HepG2 (cell line): ENCODE data around the gene ZNF764. TPM values are rescaled to one million over a fixed set of nuclear protein-coding genes. Genes with fewer than 3 reads are reported as not detected.

Experiments used
- MLLT10 ChIP-seq: sonication (generic); formaldehyde crosslinking; IDR thresholded peaks from 2 replicates; pipeline ENCODE4 v1.4.0; 2020; ENCODE audit warnings: missing genetic modification reagents
- NFRKB ChIP-seq: fragments of 450-650 bp; IDR thresholded peaks from 2 replicates; pipeline ENCODE4 v1.6.1; 2017
- RARA ChIP-seq: IDR thresholded peaks from 2 replicates; pipeline ENCODE4 v1.6.1; 2016; ENCODE audit warnings: missing genetic modification reagents, missing compliant biosample characterization
- SMAD9 ChIP-seq: sonication (generic); formaldehyde crosslinking; IDR thresholded peaks from 2 replicates; pipeline ENCODE4 v1.5.1; 2020; ENCODE audit warnings: mild to moderate bottlenecking, missing genetic modification reagents
- SP4 ChIP-seq: sonication (generic); formaldehyde crosslinking; IDR thresholded peaks from 2 replicates; pipeline ENCODE4 v1.8.1; 2023; ENCODE audit warnings: mild to moderate bottlenecking, missing genetic modification reagents
- STAG1 ChIP-seq: sonication (generic); formaldehyde crosslinking; IDR thresholded peaks from 2 replicates; pipeline ENCODE4 v1.4.0; 2020; ENCODE audit warnings: missing genetic modification reagents
- TCF12 ChIP-seq, 2 experiments: fragments of 450-650 bp in 1 of 2; sonication (generic) in 1 of 2; formaldehyde crosslinking in 1 of 2; IDR thresholded peaks; 2 replicates each; pipeline versions ENCODE4 v1.6.1 to v1.8.0; 2017 to 2022; ENCODE audit warnings: antibody characterized with exemption in 1 of 2, mild to moderate bottlenecking in 1 of 2, missing genetic modification reagents in 1 of 2, moderate library complexity in 1 of 2
- ZBTB1 ChIP-seq: sonication (generic); formaldehyde crosslinking; IDR thresholded peaks from 2 replicates; pipeline ENCODE4 v1.4.0; 2020; ENCODE audit warnings: missing genetic modification reagents, borderline replicate concordance
- ZNF354B ChIP-seq: sonication (generic); formaldehyde crosslinking; IDR thresholded peaks from 2 replicates; pipeline ENCODE4 v1.8.0; 2022; ENCODE audit warnings: mild to moderate bottlenecking, missing genetic modification reagents
- ZNF644 ChIP-seq: IDR thresholded peaks from 2 replicates; pipeline ENCODE4 v1.6.1; 2016; ENCODE audit warnings: low read depth
- ZNF780A ChIP-seq: sonication (generic); formaldehyde crosslinking; IDR thresholded peaks from 2 replicates; pipeline ENCODE4 v1.8.0; 2022; ENCODE audit warnings: mild to moderate bottlenecking, missing genetic modification reagents, moderate library complexity
- polyA plus RNA-seq, 8 experiments: library from polyadenylated mRNA; depleted of rRNA in 3 of 8; stranded (reverse) in 7 of 8; unstranded in 1 of 8; fragments of >200 nt; fragmentation: Illumina TruSeq in 4 of 8; extraction: Trizol in 4 of 8; gene quantifications; 2 replicates each; pipeline versions ENCODE4 v1.2.1 to v1.2.3, GENCODE V29; 2011 to 2016; ENCODE audit warnings: low read depth in 4 of 8, missing spikeins in 1 of 8, mixed read lengths in 1 of 8; ENCODE audit not compliant: insufficient read depth in 1 of 8
- total RNA-seq, 5 experiments: library from RNA; depleted of rRNA; stranded (reverse); fragments of >200 nt; fragmentation: Illumina TruSeq; extraction: Trizol; gene quantifications; 2 replicates each; pipeline ENCODE4 v1.2.3, GENCODE V29; 2016; ENCODE audit warnings: low read depth in 1 of 5
- TF ChIP-seq, protein P1 (sequence below): sonication (generic); formaldehyde crosslinking; conservative IDR thresholded peaks from 2 replicates; pipeline ENCODE4 v1.4.0; 2020; ENCODE audit warnings: missing genetic modification reagents
- TF ChIP-seq, protein P2 (sequence below): sonication (generic); formaldehyde crosslinking; IDR thresholded peaks from 2 replicates; pipeline ENCODE4 v1.5.0; 2020; ENCODE audit warnings: mild to moderate bottlenecking, missing genetic modification reagents
- TF ChIP-seq, protein P3 (sequence below): sonication (generic); formaldehyde crosslinking; conservative IDR thresholded peaks from 2 replicates; pipeline ENCODE4 v1.4.0; 2020; ENCODE audit warnings: missing genetic modification reagents
- TF ChIP-seq, protein P4 (sequence below): sonication (generic); formaldehyde crosslinking; IDR thresholded peaks from 2 replicates; pipeline ENCODE4 v1.8.1; 2023; ENCODE audit warnings: mild to moderate bottlenecking, moderate library complexity, missing genetic modification reagents
- TF ChIP-seq, protein P5 (sequence below): sonication (generic); formaldehyde crosslinking; IDR thresholded peaks from 2 replicates; pipeline ENCODE4 v1.8.0; 2022; ENCODE audit warnings: missing genetic modification reagents, low read depth, mild to moderate bottlenecking, borderline replicate concordance
- TF ChIP-seq, protein P6 (sequence below): sonication (generic); formaldehyde crosslinking; IDR thresholded peaks from 2 replicates; pipeline ENCODE4 v1.4.0; 2020; ENCODE audit warnings: missing genetic modification reagents

ZNF764 gene
- total and polyA plus RNA-seq, 2 of the 13 experiments (the other 11 are each of a cell fraction or from before 2014, with no cell fraction given): 4.1 to 9.1 TPM

DNA sequence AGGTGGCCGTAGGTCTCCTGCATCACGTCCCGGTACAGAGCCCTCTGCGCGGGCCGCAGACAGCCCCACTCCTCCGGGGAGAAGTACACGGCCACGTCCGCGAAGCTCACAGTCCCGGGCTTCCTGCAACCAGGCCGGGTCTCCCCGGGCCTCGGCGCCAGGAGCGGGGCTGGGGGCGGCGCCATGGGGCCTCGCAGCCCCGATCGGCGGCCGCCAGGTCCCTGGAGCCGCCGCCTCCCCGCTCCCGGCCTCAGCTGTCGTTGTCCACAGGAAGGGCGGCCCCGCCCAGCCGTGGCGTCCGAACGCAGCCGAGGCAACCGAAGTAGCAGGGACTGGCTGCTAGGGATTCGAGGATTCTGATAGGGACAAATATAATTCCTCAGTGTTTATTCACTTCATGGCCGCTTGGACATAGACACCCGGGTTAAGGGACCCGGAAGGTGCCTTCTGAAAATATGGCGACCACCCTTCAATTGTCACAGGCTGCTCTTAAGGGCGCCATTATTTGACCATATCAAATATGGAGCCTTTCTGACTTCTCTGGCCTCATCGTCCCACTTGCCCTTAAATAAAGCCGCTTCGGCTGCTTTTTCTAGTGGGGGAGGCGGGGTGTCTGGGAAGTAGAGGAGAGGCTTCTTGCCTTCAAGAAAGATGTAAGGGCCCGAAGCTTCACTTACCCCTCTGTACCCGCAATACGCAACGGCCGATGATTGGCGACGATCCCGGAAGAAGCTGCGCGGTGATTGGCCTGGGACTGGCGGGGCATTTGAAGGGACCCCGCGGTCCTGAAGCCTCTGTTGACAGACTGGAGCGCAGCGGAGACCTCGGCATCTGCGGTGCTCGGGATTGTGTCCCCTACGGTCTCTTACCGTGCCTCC lies 13.5 kb upstream of the ZNF764 start, which contains the start of gene ZNF688 (continued):
- TF ChIP-seq, protein P1, sequence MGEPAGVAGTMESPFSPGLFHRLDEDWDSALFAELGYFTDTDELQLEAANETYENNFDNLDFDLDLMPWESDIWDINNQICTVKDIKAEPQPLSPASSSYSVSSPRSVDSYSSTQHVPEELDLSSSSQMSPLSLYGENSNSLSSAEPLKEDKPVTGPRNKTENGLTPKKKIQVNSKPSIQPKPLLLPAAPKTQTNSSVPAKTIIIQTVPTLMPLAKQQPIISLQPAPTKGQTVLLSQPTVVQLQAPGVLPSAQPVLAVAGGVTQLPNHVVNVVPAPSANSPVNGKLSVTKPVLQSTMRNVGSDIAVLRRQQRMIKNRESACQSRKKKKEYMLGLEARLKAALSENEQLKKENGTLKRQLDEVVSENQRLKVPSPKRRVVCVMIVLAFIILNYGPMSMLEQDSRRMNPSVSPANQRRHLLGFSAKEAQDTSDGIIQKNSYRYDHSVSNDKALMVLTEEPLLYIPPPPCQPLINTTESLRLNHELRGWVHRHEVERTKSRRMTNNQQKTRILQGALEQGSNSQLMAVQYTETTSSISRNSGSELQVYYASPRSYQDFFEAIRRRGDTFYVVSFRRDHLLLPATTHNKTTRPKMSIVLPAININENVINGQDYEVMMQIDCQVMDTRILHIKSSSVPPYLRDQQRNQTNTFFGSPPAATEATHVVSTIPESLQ (CRISPR knock-in tag): no peak
- TF ChIP-seq NFRKB (peak; percentile 83), SP4 (CRISPR knock-in tag) (peak; percentile 87), ZNF644 (CRISPR knock-in tag) (no peak; the same call in 1 of the 2 replicates), ZNF780A (CRISPR knock-in tag) (no peak), ZNF354B (CRISPR knock-in tag) (peak; percentile 78; the same call in 1 of the 2 replicates), MLLT10 (CRISPR knock-in tag) (no peak), STAG1 (CRISPR knock-in tag) (no peak; the same call in 1 of the 2 replicates), ZBTB1 (no peak), TCF12 (IDR thresholded peaks at IDR 0.05) (no peak), TCF12 (CRISPR knock-in tag; IDR thresholded peaks at IDR 0.05) (peak; percentile 48; the same call in 1 of the 2 replicates), SMAD9 (CRISPR knock-in tag) (no peak; the same call in 1 of the 2 replicates), RARA (no peak)
- TF ChIP-seq, protein P2, sequence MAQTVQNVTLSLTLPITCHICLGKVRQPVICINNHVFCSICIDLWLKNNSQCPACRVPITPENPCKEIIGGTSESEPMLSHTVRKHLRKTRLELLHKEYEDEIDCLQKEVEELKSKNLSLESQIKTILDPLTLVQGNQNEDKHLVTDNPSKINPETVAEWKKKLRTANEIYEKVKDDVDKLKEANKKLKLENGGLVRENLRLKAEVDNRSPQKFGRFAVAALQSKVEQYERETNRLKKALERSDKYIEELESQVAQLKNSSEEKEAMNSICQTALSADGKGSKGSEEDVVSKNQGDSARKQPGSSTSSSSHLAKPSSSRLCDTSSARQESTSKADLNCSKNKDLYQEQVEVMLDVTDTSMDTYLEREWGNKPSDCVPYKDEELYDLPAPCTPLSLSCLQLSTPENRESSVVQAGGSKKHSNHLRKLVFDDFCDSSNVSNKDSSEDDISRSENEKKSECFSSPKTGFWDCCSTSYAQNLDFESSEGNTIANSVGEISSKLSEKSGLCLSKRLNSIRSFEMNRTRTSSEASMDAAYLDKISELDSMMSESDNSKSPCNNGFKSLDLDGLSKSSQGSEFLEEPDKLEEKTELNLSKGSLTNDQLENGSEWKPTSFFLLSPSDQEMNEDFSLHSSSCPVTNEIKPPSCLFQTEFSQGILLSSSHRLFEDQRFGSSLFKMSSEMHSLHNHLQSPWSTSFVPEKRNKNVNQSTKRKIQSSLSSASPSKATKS (CRISPR knock-in tag): no peak
- TF ChIP-seq, protein P3, sequence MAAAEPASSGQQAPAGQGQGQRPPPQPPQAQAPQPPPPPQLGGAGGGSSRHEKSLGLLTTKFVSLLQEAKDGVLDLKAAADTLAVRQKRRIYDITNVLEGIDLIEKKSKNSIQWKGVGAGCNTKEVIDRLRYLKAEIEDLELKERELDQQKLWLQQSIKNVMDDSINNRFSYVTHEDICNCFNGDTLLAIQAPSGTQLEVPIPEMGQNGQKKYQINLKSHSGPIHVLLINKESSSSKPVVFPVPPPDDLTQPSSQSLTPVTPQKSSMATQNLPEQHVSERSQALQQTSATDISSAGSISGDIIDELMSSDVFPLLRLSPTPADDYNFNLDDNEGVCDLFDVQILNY (CRISPR knock-in tag): peak; percentile 97
- TF ChIP-seq, protein P4, sequence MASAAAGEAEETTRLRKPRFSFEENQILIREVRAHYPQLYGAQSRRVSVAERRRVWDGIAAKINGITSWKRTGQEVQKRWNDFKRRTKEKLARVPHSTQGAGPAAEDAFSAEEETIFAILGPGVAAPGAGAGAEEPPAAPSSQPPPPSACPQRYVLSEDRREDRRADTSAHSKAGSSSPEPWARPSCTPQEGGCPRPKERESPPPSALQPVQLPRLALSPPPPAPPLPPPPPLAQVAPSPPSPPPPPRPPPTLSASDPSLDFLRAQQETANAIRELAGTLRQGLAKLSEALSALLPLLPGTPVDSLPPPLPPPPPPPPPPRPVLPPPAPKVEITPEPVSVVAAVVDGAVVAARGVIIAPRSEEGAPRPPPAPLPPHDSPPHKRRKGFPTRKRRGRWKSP (CRISPR knock-in tag): peak; percentile 74
- TF ChIP-seq, protein P5, sequence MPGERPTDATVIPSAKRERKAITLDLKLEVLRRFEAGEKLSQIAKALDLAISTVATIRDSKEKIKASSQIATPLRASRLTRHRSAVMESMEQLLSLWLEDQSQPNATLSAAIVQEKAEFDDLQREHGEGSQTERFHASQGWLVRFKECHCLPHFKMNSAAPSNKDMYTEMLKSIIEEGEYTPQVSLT (CRISPR knock-in tag): no peak; the same call in 1 of the 2 replicates
- TF ChIP-seq, protein P6, sequence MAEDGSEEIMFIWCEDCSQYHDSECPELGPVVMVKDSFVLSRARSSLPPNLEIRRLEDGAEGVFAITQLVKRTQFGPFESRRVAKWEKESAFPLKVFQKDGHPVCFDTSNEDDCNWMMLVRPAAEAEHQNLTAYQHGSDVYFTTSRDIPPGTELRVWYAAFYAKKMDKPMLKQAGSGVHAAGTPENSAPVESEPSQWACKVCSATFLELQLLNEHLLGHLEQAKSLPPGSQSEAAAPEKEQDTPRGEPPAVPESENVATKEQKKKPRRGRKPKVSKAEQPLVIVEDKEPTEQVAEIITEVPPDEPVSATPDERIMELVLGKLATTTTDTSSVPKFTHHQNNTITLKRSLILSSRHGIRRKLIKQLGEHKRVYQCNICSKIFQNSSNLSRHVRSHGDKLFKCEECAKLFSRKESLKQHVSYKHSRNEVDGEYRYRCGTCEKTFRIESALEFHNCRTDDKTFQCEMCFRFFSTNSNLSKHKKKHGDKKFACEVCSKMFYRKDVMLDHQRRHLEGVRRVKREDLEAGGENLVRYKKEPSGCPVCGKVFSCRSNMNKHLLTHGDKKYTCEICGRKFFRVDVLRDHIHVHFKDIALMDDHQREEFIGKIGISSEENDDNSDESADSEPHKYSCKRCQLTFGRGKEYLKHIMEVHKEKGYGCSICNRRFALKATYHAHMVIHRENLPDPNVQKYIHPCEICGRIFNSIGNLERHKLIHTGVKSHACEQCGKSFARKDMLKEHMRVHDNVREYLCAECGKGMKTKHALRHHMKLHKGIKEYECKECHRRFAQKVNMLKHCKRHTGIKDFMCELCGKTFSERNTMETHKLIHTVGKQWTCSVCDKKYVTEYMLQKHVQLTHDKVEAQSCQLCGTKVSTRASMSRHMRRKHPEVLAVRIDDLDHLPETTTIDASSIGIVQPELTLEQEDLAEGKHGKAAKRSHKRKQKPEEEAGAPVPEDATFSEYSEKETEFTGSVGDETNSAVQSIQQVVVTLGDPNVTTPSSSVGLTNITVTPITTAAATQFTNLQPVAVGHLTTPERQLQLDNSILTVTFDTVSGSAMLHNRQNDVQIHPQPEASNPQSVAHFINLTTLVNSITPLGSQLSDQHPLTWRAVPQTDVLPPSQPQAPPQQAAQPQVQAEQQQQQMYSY (CRISPR knock-in tag): no peak
